Measurements from ENCODE around the gene UNC5A.
A peak's percentile ranks its signal among the peaks of the same experiment; 100 is the strongest.

UNC5A gene

DNA sequence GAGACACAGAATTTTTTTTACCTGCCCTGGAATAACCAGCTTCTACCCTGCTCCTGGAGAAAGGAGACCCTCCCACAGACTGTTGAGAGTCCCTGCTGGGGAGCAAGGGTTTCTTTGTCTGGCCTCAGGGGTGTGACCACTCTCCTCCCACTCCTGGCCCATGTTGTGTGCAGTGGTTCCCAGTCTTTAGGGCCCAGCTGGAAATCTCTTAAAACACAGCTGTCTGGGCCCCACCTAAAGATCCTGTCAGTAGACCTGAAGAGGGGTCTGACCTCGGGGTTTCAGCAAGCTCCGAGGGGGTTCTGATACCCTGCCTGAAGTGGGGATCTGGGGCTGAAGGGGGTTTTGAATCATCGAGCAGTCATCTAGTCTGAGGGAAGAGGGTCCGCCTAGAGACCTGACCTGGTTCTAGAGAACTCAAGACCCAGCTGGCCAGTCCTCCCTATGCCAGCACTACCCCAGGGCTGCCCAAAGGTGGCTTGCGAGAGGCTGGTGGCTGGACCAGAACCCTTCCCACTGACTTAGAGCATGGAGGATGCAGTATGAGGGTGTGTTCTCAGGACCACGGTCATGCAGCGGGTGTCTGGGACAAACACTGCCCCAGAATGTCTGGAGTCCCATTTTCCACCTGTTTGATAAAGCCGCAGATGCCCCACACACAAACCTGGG is 8.1 kb upstream of the UNC5A start:
- no peak for DNase-seq

DNA sequence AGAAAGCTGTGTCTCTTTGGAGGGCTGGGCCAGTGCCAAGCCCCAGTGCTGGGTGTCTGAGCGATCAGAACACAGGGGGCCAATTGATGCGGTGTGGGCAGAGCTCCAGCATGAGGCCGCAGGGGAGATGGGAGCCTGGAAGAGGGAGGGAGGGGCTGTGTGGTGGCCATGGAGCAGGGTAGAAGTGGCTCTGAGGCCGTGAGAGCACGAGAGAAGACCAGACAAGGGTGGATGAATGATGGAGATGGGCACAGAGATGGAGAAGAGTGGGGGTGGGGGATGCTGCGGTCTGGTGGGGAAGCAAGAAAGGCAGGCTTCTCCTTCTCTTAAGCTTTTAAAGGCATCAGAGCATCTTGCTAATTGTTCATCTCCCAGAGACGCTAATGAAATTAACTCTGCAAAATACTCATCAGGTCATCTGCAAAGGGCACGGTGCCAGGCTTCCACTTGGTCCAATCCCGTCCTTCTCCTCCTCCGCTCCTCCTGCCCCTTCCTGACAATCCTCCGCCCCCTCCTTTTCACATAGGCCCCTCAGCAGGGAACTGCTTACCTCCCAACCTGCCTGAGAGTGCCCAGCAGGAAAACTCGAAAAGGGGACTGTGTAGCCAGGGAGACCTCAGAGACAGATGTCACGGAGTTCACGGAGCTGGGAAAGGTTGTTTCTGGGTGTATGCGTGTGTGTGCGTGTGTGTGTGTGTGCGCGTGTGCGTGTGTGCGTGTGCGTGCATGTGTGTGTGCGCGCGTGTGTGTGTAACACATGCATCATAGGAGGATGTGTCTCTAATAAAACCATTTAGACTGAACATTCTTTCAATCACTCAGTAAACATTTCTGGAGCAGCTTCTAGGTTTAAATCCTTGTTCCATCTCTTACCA is 7.1 kb upstream of the UNC5A start:
- DNase-seq = no peak

DNA sequence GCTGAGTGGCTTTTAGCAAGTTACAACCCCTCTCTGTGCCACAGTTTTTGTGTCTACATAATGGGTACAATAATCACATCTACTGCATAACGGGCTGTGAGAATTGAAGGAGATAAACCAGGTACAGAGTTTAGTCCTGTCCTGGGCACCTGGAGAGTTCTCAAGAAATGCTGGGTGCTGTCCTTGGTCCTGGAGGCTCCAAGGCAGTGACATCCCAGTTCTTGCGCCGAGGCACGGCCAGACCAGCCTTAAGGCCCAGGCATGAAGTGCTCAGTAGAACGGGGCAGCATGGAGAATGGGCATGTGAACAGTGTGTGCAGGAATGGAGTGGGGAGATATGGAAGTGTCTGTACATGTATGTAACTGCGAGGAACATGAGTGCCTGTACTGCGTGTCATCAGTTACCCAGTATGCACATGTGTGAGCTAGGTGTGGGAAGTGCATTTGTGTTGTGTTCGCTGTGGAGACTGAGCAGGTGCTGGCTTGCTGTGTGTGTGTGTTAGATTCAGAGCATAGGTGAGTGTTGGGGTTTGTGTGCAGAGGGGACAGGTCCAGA is 6.3 kb upstream of the UNC5A start:
- DNase-seq = no peak

DNA sequence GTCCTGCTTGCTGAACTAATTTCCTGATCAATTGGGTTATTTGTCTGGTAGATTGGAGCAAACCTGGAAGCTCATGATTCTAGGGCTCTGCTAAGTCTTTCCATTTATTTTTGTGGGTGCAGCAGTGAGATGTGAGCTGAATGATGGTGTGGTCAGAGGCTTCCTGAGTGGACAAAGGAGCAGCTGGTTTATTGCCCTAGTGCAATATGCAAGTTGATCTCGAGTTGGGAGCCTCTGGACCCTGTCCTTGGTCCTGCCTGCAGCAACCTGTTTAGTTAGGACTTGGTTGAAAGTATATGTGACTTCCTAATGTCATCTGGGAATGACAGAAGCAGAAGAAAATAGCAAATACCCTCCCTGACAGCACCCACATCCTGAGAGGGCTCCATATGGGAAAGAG is 4.2 kb upstream of the UNC5A start:
- DNase-seq = no peak

DNA sequence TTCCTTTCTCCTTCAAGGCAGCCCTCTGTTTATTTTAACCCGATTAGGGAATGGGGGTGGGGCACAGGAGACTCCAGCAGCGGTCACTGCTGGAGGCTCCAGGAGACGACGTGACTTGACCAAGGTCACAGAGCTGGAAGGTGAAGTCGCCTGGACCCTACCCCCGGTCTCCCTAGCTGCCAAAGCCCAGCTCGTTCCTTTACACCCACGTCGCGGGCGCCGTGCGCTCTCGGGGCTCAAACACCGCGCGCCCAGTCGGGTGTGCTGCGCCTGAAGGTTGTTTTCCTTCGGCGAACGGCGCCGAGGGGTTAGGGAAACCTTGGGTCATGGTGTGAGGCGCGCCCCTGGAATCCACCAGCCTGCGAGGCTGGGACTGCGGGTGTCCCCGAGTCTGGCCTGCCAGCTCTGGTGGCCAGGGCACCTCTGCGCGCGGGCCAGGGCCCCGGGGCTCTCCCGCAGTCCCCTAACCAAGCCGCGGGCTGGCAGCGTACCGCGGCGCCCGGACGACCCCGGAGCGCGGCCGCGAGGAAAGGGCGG is 747 bp upstream of the UNC5A start:
- no peak for DNase-seq

DNA sequence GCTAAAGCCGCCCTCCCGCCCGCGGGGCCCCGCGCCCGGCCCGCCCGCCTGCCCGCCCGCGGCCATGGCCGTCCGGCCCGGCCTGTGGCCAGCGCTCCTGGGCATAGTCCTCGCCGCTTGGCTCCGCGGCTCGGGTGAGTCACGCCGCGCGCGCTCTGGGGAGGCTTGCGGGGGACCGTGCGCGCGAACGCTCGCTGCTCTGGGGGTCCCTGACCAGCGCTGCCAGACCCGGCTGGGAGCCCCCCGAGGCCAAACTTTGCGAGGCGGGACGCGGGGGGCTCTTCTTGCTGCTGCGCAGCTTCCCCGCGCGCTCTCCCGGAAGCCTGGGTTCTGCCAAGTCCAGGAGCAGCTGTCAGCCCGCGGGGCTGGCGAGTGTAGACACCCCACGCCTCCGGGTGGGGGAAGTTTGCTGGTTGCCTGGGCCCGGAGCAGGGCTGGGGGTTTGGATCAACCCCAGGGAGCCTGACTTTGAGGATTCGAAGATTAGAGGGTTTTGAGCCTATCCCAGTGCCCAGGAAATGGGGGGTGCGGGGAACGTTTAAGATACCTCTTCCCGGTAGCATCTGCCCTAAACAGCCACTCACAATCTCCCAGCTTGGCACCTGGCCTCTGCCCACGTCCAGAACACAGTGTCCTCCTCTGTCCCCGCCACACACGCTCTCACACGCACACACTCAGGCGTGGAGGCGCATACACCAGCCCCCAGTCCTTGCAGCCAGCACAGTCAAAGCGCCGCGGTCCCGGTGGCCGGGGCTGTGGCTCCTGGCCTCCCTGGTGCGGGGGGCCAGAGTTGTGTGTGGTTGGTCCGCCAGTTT is 535 bp downstream of the UNC5A start:
- DNase-seq = no peak

DNA sequence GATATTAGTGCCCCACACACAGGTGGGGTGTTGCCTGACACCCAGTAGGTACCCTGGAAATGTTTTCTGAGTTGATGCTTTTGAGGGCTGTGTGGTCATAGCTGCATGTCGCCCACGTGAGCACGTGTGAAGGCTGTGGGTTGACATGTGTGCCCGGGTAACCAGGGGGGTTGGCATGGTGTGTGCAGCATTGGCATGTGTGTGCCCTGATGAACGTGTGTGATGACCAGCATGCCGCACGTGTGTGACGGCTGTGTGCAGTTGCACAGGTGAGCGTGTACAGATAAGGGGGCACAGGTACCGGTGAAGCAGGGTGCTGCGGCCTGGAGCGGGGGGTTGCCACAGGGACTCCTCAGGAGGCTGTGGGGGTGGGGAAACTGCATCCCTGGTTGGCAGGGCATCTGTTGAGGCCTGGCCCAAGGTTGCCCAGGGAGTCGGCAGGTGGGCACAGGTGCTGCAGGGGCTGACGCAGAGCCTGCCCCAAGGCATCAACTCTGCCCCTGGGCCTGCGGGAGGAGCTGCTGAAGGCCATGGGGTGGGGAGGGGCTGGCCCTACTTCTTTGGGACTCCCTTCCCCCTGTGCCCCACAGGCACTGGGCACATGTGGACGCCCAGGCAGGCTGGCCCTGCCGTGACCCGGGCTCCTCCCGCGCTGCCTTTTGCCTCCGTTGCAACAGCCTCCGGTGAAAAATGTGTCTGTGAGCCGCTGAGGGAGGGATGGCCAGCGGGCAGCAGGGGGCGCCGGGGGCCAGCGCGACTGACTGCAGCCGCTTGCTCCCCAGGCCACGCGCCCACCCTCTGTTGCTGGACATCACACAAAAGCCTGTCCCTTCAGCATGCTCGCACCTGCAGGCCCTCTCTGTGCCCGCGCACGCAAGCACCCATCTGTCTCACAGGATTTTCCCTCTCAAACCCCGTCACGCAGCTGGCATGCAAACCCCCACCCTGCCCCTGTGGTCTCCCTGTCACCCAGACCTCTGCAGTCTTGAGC is 2.2 kb downstream of the UNC5A start:
- DNase-seq = no peak

DNA sequence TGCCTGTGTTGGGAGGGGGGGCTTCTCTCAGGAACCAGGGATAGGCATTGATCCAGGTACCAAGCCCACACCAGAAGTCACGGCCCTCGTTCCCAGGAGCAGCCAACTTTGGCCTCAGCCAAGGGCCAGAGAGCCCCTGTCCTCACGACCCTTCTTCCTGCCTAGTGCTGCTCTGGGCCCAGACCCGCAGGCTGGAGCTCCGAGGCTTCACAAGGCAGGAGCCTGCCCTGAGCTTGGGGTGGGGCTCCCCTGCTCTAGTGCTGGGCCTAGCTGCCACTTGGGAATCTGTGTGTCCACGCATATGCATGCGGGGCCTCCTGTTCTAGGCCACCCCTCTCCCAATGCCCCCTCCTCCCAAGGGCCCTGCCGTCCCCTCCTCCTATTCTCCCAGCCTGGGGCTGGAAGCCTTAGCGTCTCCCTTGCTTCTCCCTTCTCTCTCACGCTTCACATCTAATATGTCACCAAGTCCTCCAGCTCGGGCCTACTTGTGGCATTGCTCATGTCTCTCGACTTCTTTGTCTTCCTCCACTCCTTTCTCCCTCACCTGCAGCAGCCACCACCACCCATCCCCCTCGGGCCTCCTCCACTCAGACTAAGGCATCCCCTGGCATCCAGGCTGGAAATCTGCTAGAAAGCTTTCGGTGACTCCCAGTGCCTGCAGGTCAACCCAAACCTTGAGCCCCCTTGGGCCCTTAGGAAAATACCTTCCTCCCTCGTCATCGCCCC is 3.4 kb downstream of the UNC5A start:
- DNase-seq = no peak

DNA sequence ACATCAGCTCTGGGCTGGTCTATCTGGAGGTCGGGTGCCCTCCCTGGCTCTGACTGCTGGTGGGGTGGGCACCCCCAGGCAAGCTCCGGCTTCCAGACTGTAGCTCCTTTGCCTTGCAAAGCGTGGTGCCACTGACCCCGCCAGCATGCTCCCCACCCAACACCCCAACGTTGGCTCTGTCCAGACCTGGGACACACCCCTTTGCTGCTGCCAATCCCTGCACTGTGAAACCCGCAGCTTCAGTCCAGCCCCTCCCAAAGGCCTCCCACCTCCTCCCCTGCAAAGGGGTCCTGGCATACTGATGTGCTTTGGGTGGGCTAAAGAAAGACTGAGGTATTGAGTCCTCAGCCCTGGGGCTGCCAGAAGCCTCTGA is 3.9 kb downstream of the UNC5A start:
- no peak for DNase-seq

DNA sequence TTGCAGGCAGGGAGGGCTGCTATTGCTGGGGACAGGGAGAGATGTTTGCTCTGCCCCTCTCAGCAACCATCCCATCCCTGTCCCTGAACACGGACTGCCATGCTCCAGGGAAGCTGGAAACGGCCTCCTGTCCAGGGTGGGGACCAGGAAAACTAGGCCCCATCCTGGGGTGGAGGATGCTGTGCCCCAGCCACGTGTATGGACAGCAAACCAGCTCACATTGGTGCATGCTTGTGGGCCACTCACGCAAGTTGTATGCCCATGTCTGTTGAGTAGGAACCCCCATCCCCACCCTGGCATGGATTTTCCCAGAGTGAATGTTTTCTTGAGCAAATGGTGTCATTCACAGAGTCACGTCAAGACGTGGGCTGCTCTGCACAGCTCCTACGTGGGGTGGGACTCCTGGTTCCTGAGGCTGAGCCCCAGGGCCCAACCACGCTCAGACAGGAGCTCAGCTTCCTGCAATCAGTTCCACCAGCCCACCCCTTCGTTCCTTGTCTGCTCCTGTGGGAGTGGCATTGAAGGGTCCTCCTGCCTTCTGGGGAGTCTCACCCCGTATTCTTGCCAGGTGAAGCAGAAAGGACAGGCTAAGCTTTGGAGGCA is 4.6 kb downstream of the UNC5A start:
- DNase-seq = no peak

DNA sequence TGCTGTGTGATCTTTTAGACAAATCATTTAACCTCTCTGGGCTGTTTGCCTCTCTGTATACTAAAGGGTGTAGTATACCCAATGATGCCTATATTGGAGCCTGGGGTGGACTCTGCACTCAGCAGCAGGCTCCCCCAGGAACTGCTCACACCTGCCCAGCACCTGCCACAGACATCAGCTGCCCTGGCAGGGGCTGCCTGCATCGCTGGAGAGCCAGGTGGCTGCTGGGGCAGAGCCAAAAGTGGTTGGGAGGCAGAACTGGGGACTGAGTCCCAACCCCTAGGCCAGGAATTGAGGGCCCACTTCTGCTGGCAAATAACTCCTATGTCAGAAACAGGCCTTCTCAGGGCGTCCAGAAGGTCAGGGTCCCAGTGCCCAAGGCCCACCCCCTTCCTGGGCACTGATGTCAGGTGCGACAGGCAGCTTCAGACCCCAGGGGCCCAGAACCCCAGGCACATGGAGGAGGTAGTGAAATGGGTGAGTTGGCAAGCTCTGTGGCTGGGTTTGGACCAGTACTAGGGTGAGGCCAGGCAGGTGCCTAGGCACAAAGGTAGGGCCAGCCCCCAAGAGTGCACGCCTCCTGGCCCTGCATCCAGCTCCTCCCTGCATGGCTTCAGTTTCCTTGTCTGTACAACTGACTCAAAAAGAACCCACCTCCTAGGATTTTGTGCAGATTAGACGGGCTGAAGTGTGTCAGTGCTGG is 5.8 kb downstream of the UNC5A start:
- no peak for DNase-seq

DNA sequence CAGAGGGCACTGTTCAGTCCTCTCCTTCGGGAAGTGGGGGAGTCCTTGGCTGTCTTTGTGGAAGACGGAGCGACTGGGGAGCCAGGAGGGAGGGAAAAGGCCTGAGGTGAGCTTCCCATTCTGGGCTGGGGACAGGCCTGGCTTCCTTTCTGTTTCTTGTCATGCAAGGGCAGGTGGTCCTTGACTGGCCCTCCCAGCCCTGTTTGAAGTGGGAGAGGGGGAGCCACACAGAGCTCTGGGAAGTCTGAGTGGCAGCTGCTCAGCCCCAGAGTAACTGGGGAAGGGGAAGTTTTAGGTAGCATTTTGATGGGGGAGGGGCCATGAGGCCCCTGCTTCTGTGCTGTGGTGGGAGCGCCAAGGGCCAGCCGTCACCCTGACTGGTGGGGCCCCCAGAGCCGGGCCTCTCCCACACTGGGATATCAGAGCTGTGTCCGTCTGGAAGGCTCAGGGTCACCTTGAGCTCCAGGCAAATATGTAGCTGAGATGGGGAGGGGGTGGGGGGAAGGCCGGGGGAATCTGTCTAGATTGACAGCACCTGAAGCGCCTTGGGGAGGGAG is 6.5 kb downstream of the UNC5A start:
- DNase-seq = no peak

DNA sequence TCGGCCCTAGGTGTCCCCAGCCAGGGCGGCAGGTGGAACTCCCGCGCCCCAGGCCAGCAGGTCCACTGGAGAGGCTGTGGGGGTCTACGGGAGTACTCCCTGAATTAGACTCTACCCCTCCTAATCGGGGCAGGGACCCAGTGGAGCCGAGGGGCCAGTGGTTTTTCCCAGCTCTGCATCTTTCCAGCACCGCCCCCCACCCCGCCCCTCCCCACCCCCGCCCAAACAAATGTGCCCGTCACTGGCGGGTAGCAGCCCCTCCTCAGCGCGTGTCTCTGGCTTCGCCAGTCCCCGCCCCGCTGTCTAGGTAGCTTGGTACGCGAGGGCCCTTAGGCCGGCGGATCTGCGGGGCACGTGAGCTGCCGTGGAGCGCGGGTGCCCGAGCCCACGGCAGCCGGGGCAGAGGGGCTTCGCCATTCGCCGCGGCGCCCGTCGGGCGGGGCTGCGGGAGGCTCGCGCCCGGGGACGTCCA is 7.0 kb downstream of the UNC5A start:
- DNase-seq = no peak

DNA sequence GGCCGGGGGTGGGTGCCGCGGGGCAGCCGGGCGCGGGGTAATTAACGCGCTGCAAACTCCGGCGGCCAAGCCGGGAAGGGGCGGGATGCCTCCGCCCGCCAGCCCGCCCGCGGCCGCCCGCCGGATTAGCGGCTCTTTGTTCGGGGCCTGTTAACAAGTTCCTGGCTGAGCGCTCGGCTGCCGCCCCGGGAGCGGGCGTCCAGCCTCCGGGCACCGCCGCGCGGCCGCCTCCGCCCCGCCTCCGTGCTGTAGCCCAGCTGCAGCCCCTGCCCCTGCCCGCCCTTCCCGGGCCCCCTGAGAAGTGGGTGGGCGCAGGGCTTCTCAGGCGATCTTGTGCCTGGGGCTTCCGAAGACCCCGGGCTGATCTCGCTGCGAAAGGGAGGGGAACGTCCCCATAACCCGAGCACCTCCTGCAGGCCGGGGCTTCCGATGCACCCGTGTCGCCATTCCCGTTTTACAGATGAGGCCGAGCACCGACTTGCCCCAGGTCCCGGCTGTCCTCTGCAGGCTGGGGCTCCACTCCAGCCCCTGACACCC is 7.5 kb downstream of the UNC5A start:
- DNase-seq = no peak

DNA sequence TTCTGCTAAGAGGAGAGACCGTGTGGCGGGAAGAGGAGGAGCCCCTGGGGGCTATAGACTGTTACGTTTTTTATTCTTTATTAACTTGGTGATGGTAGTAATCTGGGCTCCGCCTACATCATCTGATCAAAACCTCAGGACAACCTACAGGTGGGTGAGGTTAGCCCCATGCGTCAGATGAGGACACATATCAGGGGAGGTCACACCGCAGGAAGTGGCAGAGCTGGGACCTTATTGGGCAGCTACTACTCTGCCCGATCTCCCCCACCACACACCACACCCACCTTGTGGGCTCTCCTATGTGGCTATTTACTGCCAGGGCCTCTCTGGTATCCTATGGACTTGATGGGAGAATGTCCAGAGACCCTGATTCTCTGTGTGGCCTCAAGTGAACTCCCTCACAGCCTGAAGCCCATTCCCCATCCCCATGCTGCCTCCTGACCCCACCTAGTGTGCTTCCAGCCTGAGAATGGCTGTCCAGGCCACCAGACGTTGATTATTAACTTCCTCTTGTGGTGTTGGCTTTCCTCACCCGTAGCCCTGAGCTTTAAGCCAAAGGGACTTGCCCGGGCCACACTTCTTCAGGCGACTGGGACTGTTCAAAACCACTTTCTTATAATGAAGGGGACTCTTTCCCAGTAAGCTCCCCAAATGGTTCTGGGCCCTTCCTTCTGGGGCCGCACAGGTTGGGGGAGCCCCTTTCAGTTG is 8.2 kb downstream of the UNC5A start:
- DNase-seq = peak; percentile 67

DNA sequence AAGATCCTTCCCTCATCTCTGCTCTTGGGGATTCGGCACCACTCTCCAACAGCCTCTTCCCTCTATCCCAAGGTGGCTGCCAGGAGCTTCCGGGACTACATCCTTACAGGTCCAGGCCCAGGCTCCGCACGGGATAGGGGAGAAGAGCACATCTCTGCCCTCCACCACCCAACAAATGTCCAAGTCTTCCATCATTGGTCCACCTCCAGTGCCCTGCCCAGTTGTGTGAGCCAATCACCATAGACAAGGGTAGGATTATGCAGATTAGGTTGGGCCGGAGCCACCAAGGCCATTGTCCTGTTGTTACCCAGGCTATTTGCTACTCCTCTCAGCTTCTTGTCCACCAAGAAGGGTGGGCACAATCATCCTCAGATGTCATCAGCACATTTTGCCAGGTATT is 9.1 kb downstream of the UNC5A start:
- no peak for DNase-seq

DNA sequence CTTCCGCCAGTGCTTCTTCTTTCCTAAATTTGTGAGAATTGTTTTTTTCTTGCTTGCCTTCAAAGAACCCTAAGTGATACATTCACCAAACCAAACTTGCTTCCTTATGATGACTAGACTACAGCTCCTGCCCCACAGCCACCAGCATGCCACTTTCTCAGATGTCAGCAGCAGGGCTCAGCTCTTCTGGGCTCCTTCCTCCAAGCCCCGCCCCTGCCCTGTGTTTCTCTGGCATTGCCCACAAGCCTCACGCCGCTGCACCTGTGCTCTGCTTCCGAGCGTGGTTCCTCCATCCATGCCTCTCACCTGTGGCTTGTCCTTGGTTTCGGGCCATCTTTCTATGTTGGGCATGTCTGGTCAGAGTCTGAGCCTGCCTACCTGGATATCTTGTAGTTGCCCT is 10.6 kb downstream of the UNC5A start:
- DNase-seq = no peak

DNA sequence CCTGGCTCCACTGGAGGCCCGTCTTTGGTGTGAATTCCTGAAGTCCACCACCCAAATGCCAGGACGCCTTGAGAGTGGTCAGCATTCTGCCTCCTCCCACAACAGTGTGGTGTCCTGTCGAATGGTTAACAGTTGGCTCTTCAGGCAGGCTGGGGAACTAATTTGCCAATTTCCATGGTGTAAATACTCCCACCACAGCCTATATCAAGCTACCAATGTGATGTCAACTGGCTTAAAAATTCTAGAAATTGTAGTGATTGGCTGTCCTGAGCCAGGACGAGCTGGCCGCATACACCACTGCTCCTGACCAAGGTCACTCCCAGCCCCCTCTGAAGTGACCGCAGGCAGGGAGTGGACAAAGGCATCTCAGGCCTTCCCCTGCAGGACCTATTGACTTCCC is 11.1 kb downstream of the UNC5A start:
- DNase-seq = no peak
